ENCODE results near the gene SORCS2. TPM values are rescaled to one million over a fixed set of nuclear protein-coding genes. Genes with fewer than 3 reads are reported as not detected.

SORCS2 gene
- total and polyA plus RNA-seq, 9 donors = 7.4 to 24.9 (median 13.0) TPM

DNA sequence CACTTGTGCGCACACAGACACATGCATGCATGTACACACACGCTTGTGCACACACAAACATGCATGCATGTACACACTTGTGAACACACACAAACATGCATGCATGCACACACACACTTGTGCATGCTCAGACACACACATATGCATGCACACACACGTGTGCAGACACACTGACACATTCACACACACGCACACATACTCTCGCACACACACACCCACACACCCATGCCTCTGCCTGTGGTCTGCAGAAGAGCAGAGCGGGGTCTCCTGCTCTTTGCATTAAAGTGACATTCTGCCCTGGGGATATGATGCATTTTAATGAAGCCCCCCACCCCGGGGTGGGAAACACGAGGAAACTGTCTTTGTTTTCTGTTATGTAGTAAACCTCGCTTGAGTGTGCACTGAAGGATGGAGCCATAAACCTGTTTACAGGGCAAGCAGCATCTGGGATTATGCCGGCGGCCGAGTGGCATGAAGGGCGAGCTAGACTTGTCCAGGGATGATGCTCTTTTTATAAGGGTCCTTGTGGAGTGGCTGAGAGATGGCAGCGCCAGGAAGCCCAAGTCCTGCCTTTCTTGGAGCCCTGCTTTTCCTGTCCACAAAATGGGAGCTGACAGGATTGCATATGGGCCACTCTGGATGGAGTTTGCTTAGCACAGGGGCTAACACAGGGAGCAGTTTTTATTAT is 224.6 kb downstream of the SORCS2 start:
- 69% methylated on average over 10 of the region's 14 CpGs for WGBS (ENCODE audit: insufficient coverage)

DNA sequence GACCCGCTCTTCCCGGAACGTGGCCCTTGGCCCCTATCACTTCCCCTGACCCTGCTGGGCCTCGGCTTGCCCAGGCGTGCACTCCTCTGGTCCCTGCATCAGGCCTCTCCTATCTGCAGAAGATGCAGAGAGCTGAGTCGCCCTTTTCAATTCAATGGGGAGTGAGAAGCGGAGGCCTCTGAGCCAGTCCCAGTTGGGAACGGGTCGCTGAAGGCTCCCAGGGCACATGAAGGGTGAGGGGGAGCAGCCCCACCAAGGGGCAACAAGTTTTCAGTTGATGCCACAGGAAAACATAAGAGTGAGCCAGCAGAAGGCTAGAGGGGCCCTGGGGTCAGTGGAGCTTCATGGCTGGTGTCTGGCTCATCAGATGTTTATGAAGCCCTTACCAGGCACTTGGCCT is 225.3 kb downstream of the SORCS2 start:
- H3K4me3 ChIP-seq (ENCODE audit: low read length) = no peak overlapping the region
- H3K9me3 ChIP-seq (replicated peaks; ENCODE audit: control insufficient read depth, low read depth, low read length) = peaks cover 4% of the 10 kb centered on the region
- no peak for DNase-seq
- WGBS (ENCODE audit: insufficient coverage) = 84% methylated on average over 7 of the region's 9 CpGs
- no peaks in the 10 kb centered on the region for H3K36me3 ChIP-seq (ENCODE audit: control insufficient read depth, insufficient read depth, low read length)
- peaks cover 11% of the 10 kb centered on the region for H3K27me3 ChIP-seq (ENCODE audit: control insufficient read depth, insufficient read depth, low read length)
- peaks cover 12% of the 10 kb centered on the region for H3K4me1 ChIP-seq (ENCODE audit: control insufficient read depth, insufficient read depth, low read length)
- no peak overlapping the region for H3K27ac ChIP-seq (ENCODE audit: low read length)

More for the DNA sequence above, 224.6 kb downstream of the SORCS2 start:
- no peak for DNase-seq
- Histone ChIP-seq H3K27me3 (ENCODE audit: control insufficient read depth, insufficient read depth, low read length) (peaks cover 15% of the 10 kb centered on the region), H3K36me3 (ENCODE audit: control insufficient read depth, insufficient read depth, low read length) (no peaks in the 10 kb centered on the region), H3K9me3 (replicated peaks; ENCODE audit: control insufficient read depth, low read depth, low read length) (peaks cover 4% of the 10 kb centered on the region), H3K27ac (ENCODE audit: low read length) (no peak overlapping the region), H3K4me3 (ENCODE audit: low read length) (no peak overlapping the region), H3K4me1 (ENCODE audit: control insufficient read depth, insufficient read depth, low read length) (peaks cover 20% of the 10 kb centered on the region)

DNA sequence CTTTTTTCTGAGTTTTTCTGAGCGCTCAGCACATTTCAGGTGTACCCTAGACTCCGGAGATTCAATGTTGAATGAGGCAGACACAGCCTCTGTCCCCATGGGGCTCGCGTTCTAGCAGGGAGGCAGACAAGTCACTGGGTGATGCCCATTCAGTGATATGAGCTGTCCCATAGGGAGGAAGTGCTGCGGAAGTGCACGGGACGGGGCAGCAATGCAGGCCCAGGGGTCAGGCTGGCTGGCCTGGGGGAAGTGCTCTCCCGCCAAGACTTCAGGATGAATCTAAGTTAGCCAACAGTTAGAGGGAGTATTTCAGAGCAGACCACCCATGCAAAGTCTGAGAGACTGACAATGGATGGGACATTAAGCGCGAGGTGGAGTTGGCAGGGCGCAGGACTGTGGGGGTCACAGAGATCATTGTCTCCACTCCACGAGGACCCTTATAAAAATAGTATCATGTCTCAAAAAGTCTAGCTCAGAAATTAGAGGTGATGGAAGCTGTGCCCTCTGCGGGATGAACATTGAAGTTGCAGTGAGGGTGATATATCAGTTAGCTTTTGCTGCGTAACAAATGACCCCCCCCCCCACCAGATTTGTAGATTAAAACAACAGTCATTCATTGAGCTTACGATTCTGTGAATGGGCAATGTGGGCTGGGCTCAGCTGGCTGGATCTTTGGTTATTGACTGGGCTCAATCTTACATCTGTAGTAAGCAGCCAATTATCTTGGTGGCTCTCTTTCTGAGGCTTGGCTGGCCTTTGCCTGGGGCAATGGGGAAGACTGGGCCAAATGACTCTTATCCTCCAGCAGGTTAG is 226.0 kb downstream of the SORCS2 start:
- H3K27me3 ChIP-seq (ENCODE audit: control insufficient read depth, insufficient read depth, low read length) = peaks cover 11% of the 10 kb centered on the region
- no peak overlapping the region for H3K27ac ChIP-seq (ENCODE audit: low read length)
- H3K36me3 ChIP-seq (ENCODE audit: control insufficient read depth, insufficient read depth, low read length) = no peaks in the 10 kb centered on the region
- no peak for DNase-seq
- peaks cover 4% of the 10 kb centered on the region for H3K9me3 ChIP-seq (replicated peaks; ENCODE audit: control insufficient read depth, low read depth, low read length)
- no peak overlapping the region for H3K4me3 ChIP-seq (ENCODE audit: low read length)
- WGBS (ENCODE audit: insufficient coverage) = 86% methylated on average over 8 of the region's 15 CpGs
- peaks cover 12% of the 10 kb centered on the region for H3K4me1 ChIP-seq (ENCODE audit: control insufficient read depth, insufficient read depth, low read length)

DNA sequence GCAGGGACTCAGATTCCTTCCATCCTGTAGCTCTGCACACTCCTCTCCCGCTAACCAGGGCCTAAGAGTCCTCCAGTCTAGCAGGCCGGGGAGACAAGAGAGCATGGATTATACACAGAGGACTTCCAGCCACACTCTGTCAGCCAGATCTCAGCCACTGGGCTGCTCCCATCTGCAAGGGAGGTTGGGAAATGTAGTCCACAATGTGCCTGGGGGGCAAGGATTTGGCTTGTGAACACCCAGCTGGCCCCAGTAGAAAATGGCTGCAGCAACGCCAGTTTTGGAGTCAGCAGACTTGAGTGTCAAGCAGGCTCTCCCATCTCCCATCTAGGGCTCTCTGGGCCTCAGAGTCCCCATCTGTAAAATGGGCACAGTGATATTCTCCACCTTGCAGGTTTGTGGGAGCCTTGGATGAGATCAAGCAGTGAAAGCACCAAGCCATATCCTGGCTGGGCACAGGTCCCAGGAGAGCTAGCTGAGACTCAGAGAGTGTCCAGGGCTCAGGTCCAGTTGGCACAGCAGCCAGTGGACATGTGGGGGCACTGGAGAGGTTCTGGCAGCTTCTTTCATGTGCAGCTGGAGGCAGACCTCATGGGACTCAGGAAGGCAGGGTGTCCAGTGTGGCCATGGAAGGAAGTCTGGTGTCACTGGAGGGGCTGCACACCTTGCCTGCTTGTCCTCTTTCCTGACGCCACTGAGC is 227.8 kb downstream of the SORCS2 start:
- no peak for DNase-seq
- Histone ChIP-seq H3K27ac (ENCODE audit: low read length) (no peak overlapping the region), H3K9me3 (replicated peaks; ENCODE audit: control insufficient read depth, low read depth, low read length) (peaks cover 4% of the 10 kb centered on the region), H3K27me3 (ENCODE audit: control insufficient read depth, insufficient read depth, low read length) (peaks cover 6% of the 10 kb centered on the region), H3K4me3 (ENCODE audit: low read length) (no peak overlapping the region), H3K4me1 (ENCODE audit: control insufficient read depth, insufficient read depth, low read length) (peaks cover 24% of the 10 kb centered on the region), H3K36me3 (ENCODE audit: control insufficient read depth, insufficient read depth, low read length) (no peaks in the 10 kb centered on the region)
- 50% methylated on average over 1 of the region's 4 CpGs for WGBS (ENCODE audit: insufficient coverage)

DNA sequence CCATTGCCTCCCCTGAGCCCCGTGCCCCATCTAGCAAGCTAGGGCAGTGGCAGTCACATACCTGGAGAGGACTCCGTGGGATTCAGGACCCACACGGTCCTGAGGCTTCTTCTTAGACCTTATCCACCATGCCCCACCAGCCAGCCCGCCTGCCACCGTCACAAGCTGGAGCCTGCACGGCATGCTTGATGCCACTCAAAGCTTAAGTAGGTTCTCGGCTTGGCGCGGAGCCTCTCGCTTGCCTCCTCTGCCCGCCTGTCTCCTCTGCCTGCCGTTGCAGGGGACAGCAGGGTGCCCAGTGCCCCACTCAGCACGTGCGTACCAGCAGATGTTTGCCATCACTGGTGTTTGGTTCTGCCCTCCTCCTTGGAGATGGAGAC is 228.3 kb downstream of the SORCS2 start:
- 79% methylated on average over 14 of the region's 14 CpGs for WGBS (ENCODE audit: insufficient coverage)
- DNase-seq = no peak

DNA sequence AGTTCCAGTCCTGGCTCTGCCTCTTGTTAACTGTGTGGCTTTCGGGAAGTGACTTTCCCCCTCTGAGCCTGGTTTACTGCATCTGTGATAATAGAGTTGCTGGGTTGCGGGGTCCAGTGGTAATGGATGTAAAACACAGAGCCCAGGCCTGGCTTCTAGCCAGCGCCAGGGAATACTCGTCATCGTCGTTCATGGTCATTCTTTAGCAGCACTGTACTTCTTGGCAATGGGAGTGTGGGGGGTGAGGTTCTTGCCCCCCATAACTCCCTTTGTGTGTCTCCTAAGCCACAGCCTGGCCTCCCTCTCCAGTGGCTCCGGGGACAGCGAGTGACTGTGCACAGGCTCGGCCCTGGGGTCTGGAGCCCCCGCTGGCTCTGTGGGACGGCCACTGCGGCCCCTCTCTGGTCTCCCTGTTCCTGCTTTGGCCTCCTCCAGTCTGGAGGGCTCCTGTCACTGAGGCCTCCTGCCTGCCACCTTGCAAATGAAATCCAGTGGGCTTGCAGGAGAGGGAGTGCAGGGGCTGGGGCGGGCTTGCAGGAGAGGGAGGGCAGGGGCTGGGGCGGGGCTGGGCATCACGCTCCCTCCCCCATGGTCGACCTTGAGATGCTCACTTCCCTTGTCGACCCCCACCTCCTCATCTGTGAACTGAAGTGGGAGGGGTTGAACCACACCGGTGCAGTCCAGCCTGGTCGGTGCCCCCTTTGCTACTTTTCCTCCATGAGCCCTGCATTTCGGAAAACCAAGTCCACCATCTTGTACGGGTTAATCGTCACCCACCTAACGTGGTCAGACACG is 229.2 kb downstream of the SORCS2 start:
- Histone ChIP-seq H3K27ac (ENCODE audit: low read length) (no peak overlapping the region), H3K36me3 (ENCODE audit: control insufficient read depth, insufficient read depth, low read length) (no peaks in the 10 kb centered on the region), H3K4me3 (ENCODE audit: low read length) (no peak overlapping the region), H3K4me1 (ENCODE audit: control insufficient read depth, insufficient read depth, low read length) (peaks cover 24% of the 10 kb centered on the region), H3K27me3 (ENCODE audit: control insufficient read depth, insufficient read depth, low read length) (peaks cover 4% of the 10 kb centered on the region), H3K9me3 (replicated peaks; ENCODE audit: control insufficient read depth, low read depth, low read length) (peaks cover 4% of the 10 kb centered on the region)
- WGBS (ENCODE audit: insufficient coverage) = 91% methylated on average over 16 of the region's 24 CpGs
- no peak for DNase-seq

More for the DNA sequence above, 228.3 kb downstream of the SORCS2 start:
- Histone ChIP-seq H3K4me1 (ENCODE audit: control insufficient read depth, insufficient read depth, low read length) (peaks cover 24% of the 10 kb centered on the region), H3K9me3 (replicated peaks; ENCODE audit: control insufficient read depth, low read depth, low read length) (peaks cover 4% of the 10 kb centered on the region), H3K27ac (ENCODE audit: low read length) (no peak overlapping the region), H3K27me3 (ENCODE audit: control insufficient read depth, insufficient read depth, low read length) (peaks cover 6% of the 10 kb centered on the region), H3K4me3 (ENCODE audit: low read length) (no peak overlapping the region), H3K36me3 (ENCODE audit: control insufficient read depth, insufficient read depth, low read length) (no peaks in the 10 kb centered on the region)

DNA sequence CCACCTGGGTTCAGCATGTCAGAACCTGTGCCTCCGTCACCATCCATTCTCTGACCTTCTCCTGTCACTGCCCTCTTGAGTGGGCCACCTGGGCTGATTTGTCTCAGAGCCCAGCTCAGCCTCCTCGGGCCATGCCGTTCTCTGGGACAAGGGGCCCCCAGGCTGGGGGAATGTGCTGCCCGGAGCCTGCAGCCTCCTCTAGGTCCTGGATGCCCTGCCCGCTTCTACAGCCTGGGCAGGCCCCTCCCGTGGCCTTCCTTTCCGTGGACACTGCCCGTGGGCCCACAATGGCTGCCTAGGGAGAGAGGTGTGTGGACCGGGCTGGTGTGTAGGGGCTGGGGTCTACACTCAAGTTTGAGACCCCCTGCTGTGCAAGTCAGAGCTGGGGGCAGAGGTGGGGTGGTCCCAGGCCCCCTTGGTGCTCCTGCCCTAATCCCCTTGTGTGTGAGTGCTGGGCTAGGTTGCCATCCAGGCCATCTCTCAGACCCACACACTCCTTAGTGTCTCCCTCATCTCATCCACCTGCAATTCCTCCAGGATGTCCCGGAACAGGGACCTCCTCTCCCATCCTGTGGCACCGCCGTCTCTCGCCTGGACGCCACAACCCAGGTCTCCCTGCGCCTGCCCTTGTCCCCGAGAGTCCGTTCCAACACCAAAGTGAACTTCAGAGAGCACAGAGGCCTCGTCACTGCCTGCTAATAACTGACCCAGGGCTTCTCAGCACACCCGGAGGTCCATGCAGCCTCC is 230.0 kb downstream of the SORCS2 start:
- Histone ChIP-seq H3K36me3 (ENCODE audit: control insufficient read depth, insufficient read depth, low read length) (no peaks in the 10 kb centered on the region), H3K9me3 (replicated peaks; ENCODE audit: control insufficient read depth, low read depth, low read length) (peaks cover 4% of the 10 kb centered on the region), H3K27ac (ENCODE audit: low read length) (no peak overlapping the region), H3K27me3 (ENCODE audit: control insufficient read depth, insufficient read depth, low read length) (peaks cover 4% of the 10 kb centered on the region), H3K4me1 (ENCODE audit: control insufficient read depth, insufficient read depth, low read length) (peaks cover 27% of the 10 kb centered on the region), H3K4me3 (ENCODE audit: low read length) (no peak overlapping the region)
- DNase-seq = no peak
- WGBS (ENCODE audit: insufficient coverage) = 93% methylated on average over 19 of the region's 19 CpGs

DNA sequence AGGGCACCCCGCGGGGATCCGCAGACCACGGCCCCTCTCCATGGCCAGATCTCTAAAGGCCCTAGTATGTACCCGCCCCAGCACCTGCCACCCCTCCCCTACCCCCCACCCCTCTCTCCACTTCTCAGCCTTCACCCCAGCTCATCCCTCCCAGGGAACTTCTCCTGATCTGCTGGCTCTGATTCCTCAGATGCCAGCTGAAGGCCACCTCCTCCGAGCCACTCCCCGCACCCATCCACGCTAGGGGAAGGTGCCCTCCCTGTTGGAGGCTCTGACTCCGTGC is 230.5 kb downstream of the SORCS2 start:
- Histone ChIP-seq H3K9me3 (replicated peaks; ENCODE audit: control insufficient read depth, low read depth, low read length) (peaks cover 4% of the 10 kb centered on the region), H3K36me3 (ENCODE audit: control insufficient read depth, insufficient read depth, low read length) (no peaks in the 10 kb centered on the region), H3K27ac (ENCODE audit: low read length) (no peak overlapping the region), H3K4me3 (ENCODE audit: low read length) (no peak overlapping the region), H3K4me1 (ENCODE audit: control insufficient read depth, insufficient read depth, low read length) (peaks cover 30% of the 10 kb centered on the region), H3K27me3 (ENCODE audit: control insufficient read depth, insufficient read depth, low read length) (peaks cover 4% of the 10 kb centered on the region)
- DNase-seq = no peak
- 88% methylated on average over 6 of the region's 9 CpGs for WGBS (ENCODE audit: insufficient coverage)

DNA sequence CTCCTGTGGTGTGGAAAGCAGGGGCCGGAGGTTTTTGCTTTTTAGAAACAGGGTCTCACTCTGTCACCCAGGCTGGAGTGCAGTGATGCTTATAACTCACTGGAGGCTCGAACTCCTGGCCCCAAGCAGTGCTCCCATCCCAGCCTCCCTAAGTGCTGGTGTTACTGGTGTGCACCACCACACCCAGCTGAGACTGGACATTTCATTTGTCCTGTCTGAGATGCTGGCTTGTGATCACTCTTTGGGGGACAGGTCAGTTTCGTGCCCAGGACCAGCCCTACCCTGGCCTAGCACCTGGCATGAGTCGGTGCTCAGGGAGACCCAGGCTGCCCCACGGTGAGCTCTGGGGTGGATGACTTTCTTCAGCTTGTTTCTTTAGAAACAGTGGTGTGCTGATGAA is 231.1 kb downstream of the SORCS2 start:
- Histone ChIP-seq H3K4me3 (ENCODE audit: low read length) (no peak overlapping the region), H3K36me3 (ENCODE audit: control insufficient read depth, insufficient read depth, low read length) (no peaks in the 10 kb centered on the region), H3K27ac (ENCODE audit: low read length) (peak overlapping the region; percentile 20), H3K4me1 (ENCODE audit: control insufficient read depth, insufficient read depth, low read length) (peaks cover 34% of the 10 kb centered on the region), H3K27me3 (ENCODE audit: control insufficient read depth, insufficient read depth, low read length) (peaks cover 4% of the 10 kb centered on the region), H3K9me3 (replicated peaks; ENCODE audit: control insufficient read depth, low read depth, low read length) (peaks cover 4% of the 10 kb centered on the region)
- 71% methylated on average over 1 of the region's 5 CpGs for WGBS (ENCODE audit: insufficient coverage)
- no peak for DNase-seq
